ENCODE measurements around the gene PRCP. TPM values are rescaled to one million over a fixed set of nuclear protein-coding genes. Genes with fewer than 3 reads are reported as not detected.

The PRCP gene
- polyA plus RNA-seq, 3 donors, result 216 to 275 (median 264) TPM

DNA sequence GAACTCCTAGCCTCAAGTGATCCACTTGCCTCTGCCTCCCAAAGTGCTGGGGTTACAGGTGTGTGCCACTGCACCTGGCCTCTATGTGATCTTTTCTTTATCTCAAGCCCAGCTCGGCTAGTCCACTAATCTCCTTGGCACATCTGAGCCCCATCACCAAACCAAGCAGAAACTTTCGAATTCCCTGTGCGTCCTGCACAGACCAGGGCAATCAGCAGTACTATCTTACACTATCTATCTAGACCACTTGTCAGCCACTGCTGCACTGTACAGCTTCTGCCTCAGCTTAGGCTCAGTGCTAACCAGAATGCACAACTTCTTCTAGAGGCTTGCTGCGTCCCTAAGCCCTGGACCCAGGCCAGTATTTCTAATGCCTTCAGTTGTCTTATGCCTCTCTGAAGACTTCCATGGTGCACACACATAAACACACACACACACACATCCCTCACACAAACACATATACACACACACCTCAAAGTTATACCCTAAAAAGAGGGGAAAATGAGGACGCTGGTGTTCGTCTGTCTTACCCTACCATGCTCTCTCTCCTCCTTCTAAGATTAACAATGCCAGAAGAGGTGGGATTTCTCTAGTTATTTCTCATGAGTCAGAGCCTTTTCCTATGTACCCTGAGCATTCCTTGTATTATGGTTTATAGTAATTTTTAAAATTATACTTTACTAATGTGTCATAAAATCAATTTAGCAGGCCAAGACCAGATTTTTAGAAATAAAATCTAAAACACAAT is 107.2 kb downstream of the PRCP start:
- DNase-seq, result no peak

DNA sequence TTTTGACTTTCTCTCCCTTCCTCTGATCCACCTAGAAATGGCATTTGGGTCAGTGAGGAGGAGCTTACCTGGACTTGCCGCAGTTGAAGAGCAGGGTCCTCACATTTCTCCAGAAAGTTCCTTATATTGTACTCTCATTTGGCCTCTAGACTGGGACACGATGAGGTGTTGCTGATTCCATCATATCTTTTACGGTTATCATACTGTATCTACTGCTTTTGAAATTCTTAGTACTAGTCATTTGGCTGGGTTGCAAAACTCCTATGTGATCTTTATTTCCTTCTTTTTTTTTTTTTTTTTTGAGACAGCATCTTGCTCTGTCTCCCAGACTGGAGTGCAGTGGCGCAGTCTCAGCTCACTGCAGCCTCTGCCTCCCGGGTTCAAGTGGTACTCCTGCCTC is 107.9 kb downstream of the PRCP start:
- DNase-seq, result no peak

DNA sequence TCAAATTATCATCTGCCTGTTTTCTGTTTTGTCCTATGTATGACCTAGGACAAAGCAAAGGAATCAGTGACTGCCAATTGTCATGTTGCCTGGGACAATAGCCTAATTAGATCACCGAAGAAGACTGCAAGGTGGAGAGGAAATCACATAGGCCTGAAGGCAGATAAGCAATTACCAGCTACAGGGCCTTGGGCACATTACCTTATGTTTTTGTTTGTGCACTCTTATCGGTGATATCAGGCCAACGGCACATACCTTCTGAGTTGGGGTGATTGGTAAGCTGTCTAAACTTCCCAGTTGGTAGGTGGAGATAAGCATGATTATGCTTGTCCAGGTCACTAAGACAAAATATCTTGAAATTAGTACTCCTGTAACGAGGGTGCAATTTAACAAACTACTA is 108.5 kb downstream of the PRCP start:
- no peak for DNase-seq

DNA sequence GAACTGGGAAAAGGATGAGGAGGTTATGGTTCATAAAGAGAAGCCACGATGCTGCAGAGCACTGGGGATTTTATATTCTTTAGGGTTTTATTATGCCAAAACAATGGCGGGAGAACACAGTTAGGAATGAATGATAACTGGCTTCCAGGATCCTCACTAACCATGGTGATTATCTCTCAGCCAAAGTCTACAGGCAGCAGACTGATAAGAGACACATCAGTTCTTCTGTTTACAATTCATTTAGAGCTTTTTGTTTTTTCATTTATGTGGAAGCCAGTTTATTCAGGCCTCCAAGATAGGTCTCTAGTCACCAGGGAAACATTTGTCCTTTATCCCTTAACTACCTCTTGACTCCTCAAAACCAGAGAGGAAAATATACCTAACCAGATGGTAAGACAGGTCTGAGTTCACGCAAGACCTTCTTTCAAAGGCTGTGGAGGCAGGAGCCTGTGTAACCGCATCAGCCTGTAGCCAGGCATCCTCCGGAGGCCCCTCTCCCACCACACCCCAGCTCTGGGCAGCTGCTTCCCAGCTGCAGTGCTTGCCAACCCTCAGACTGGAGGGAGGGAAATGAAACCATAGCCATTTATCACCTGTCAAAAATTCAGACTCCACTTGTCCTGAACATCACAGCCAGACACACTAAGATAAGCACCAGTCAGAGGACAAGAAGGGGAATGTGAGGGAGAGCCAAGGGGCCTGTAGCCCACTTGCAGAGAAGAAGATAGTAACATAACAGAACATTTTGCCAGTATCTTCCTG is 109.3 kb downstream of the PRCP start:
- no peak for DNase-seq

DNA sequence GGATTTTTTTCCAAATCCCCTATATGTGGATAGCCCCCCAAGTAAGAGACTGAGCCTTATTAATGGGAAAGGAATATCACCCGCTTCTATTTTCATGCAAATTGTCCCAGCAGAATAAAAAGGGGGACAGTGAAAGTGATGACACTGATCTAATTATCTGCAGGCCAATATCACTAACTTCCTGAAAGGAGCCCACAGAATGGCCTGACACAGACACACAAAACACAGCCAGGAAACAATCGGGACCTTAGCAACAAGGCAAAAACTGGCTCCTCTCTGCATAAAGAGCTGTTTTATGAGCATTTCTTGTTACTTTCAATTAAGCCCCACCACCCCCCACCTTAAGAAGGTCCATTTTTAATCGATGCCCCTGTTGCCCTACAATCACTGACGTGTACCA is 112.2 kb downstream of the PRCP start:
- DNase-seq, result no peak

DNA sequence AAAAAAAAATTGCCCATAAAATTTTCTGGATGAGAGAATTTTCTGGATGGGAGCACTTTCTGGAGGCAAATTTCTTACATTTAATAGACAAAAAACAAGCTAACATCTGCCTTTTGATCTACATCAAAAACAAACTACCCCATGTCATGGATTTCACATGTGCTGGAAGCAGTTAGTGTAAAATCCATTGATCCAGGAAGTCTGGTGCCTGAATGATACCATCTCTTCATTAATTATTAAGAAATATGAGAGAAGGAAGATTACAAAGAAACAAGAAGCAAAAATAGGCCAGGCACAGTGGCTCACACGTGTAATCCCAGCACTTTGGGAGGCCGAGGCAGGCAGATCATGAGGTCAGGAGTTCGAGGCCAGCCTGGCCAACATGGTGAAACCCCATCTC is 113.4 kb downstream of the PRCP start:
- DNase-seq, result no peak

DNA sequence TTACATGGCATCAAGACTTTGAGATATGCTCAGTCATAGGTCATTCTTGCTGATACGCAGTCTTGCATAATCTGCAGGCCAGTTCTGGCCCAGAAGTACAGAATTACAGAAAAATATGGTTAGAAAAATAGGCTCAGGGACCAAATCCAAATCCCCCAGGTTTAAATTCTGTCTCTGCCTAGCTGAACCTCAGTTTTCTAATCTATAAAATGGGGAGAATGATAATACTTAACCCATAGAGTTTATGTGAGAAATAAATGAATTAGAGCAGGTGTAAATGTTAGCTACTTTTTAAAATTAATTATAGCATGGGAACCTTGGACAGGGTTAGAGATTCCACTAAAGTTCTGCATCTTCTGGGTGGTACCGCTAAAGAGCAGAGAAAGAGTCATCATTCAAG is 114.2 kb downstream of the PRCP start:
- no peak for DNase-seq

DNA sequence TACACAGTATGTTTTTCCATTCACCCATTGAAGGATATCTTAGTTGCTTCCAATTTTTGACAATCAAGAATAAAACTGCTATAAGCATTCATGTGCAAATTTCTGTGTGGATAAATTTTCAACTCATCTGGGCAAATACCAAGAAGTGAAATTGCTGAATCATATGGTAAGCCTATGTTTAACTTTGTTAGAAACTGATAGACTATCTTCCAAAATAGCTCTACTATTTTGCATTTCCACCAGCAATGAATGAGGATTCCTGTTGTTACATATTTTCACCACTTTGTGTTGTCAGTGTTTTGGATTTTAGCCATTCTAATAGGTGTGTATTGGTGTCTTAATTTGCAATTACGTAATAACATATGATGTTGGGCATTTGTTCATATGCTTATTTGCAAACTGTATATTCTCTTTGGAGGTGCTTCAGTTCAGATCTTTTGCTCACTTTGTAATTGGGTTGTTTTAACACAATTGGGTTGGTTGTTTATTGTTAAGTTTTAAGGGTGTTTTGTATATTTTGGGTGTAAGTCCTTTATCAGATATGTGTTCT is 117.3 kb downstream of the PRCP start:
- DNase-seq, result no peak

DNA sequence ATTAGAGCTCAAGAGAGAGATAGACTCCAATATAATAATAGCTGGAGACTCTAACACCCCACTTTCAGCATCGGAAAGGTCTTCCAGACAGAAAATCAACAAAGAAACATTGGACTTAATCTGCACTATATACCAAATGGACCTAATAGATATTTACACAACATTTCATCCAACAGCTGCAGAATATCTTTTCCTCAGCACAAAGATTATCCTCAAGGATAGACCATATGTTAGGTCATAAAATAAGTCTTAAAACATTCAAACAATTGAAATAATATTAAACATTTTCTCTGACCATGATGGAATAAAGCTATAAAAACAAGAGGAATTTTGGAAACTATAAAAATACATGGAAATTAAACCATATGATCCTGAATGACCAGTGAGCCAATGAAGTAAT is 121.5 kb downstream of the PRCP start:
- peak; percentile 44 for DNase-seq

DNA sequence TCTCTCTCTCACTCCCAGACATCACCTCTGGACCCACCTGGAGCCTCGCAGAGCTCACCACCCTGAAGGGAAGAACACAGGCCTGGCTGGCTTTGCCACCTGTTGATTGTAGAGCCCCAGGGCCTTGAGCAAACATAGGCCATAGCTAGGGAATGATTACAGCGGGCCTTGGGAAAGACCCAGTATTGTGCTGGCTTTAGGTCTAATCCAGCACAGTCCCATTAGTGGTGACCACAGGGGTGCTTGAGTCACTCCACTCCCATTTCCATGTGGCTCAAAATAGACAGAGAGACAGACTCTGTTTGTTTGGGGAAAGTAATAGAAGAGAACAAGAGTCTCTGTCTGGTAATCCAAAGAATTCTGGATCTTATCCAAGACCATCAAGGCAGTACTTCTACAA is 123.9 kb downstream of the PRCP start:
- no peak for DNase-seq

DNA sequence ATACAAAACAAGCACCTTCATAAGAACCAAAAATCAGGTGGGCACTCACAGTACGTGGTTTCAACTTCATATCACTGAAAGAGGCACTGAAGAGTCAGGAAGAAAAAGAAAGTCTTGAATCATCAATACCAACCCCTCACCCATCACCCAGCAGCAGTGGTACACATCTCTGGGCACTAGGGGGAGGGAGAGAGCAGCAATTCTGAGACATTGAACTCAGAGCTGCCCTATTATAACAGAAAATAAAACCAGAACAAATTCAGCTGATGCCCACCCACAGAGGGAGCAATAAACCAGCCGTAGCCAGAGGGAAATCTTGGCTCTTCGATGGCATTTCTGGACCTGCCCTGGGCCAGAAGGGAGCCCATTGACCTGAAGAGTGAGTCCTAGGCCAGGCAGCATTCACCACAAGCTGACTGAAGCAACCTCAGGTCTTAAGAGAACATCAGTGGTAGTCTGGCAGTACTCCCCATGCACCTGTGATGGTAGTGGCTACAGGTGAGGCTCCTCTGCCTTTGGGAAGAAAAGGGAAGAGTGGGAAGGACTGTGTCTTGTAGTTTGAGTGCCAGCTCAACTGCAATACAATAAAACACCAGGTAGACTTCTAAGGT is 124.4 kb downstream of the PRCP start:
- no peak for DNase-seq

DNA sequence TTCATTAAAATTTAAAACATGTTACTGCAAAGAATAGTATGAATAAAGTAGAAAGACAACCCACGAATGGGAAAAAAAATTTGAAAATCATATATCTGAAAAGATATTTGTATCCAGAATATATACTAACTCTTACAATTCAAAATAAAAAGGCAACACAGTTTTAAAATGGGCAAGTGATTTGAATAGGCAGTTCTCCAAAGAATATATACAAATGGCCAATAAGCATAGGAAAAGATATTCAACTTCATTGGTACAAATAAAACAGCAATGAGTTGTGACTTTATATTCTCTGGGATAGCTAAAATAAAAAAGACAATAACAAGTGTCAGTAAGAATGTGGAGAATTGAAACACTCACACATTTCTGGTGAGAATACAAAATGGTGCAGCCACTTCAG is 125.0 kb downstream of the PRCP start:
- no peak for DNase-seq

Other genes with a start within 250 kb of the PRCP start
- 1 to 10 TPM; 3.5 to 4.7 (median 3.7) TPM for gene FAM181B, start 166.6 kb downstream of the PRCP start, polyA plus RNA-seq (ENCODE audit: insufficient read length in 3 of 3)
- 1 to 10 TPM; 6.9 to 7.1 (median 7.1) TPM for gene DDIAS, start 1.3 kb upstream of the PRCP start, polyA plus RNA-seq (ENCODE audit: insufficient read length in 3 of 3)
- 1 to 10 TPM; 7.5 to 8.7 (median 7.5) TPM for gene RAB30, start 171.5 kb upstream of the PRCP start, polyA plus RNA-seq (ENCODE audit: insufficient read length in 3 of 3)